HEK293 (cell line): Measurements from ENCODE around the gene TXNIP.

Source experiments
- PBX3 ChIP-seq: sonication (generic); formaldehyde crosslinking; IDR thresholded peaks from 2 replicates; pipeline ENCODE4 v1.8.1; 2022; ENCODE audit warnings: mild to moderate bottlenecking, moderate library complexity, missing genetic modification reagents
- SCRT2 ChIP-seq: fragments of 450-650 bp; formaldehyde crosslinking; IDR thresholded peaks from 2 replicates; pipeline ENCODE4 v1.5.1; 2016; ENCODE audit warnings: missing biosample characterization, missing genetic modification characterization
- SP7 ChIP-seq: fragments of 450-650 bp; formaldehyde crosslinking; IDR thresholded peaks from 2 replicates; pipeline ENCODE4 v1.5.1; 2016; ENCODE audit warnings: missing biosample characterization, missing genetic modification characterization
- TF ChIP-seq, protein P1 (sequence below): fragments of 450-650 bp; formaldehyde crosslinking; IDR thresholded peaks from 2 replicates; pipeline ENCODE4 v1.5.1; 2016; ENCODE audit warnings: missing biosample characterization, missing genetic modification characterization

- TF ChIP-seq, protein P1, sequence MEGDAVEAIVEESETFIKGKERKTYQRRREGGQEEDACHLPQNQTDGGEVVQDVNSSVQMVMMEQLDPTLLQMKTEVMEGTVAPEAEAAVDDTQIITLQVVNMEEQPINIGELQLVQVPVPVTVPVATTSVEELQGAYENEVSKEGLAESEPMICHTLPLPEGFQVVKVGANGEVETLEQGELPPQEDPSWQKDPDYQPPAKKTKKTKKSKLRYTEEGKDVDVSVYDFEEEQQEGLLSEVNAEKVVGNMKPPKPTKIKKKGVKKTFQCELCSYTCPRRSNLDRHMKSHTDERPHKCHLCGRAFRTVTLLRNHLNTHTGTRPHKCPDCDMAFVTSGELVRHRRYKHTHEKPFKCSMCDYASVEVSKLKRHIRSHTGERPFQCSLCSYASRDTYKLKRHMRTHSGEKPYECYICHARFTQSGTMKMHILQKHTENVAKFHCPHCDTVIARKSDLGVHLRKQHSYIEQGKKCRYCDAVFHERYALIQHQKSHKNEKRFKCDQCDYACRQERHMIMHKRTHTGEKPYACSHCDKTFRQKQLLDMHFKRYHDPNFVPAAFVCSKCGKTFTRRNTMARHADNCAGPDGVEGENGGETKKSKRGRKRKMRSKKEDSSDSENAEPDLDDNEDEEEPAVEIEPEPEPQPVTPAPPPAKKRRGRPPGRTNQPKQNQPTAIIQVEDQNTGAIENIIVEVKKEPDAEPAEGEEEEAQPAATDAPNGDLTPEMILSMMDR (tag by site-specific recombination) = no peak
- TF ChIP-seq SCRT2 (tag by site-specific recombination) (no peak), PBX3 (CRISPR knock-in tag) (no peak), SP7 (tag by site-specific recombination) (no peak)
Measured at GRCh38 chr1:145972580-145972979, 23.8 kb downstream of the TXNIP start.
